ENCODE measurements around the gene ACSL3. TPM values are rescaled to one million over a fixed set of nuclear protein-coding genes. Genes with fewer than 3 reads are reported as not detected.

ACSL3 gene
- total RNA-seq, 2 donors from 2014 or later = 52.2 to 54.6 TPM

DNA sequence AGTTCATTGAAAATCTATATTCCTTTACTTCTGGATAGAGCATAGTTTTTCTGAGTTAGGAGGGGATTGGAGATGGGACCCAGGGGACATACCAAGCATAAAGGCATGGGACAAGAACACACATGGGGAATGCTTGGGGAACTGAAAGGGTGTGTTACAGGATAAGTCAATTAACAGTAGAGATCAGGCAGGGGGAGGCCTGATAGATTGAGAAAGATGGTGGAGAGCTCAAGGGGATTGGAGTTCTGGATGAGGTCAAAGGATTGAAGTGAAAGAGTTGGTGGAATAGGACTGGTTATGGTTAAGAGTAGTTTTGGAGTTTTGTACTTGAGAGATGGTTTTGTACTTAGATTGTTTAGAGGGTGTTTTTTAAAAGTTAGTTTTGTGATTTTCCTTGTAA is 16.1 kb downstream of the ACSL3 start:
- no peak for DNase-seq (ENCODE audit: low spot score)
- intact Hi-C loops (cut with DNase I) = no loop called here

GRCh38 chr2:222877556-222878300 is 16.9 kb downstream of the ACSL3 start:
- intact Hi-C loops (cut with DNase I) = no loop called here
- DNase-seq (ENCODE audit: low spot score) = no peak

DNA sequence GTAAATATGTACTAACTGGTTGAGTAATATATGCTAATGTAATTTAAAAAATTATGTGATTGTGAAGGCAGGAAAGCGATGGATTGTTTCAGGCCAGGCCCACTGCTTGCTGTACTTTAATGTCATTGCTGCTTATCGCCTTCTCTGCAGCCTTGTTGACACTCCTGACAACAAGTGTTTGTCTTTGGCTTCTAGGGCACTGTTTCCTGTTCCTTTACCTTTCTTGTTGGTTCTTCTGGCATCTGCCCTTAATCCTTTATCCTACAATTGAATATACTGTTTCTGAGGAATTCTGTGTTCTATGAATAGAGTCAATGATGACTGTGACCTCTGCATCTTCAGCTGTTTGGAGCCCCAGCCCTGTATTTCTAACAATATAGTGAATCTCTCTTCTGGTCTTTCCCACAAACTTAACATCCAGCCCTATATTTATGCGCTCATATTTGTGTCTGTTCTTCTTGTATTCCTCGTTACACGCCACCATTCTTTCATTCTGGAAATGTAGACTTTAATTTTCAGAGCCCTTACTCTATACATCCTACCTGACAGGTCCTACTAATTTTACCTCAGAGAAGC is 17.6 kb downstream of the ACSL3 start:
- DNase-seq (ENCODE audit: low spot score) = no peak
- intact Hi-C loops (cut with DNase I) = no loop called here

GRCh38 chr2:222878877-222879603 is 18.2 kb downstream of the ACSL3 start:
- intact Hi-C loops (cut with DNase I) = no loop called here
- no peak for DNase-seq (ENCODE audit: low spot score)

DNA sequence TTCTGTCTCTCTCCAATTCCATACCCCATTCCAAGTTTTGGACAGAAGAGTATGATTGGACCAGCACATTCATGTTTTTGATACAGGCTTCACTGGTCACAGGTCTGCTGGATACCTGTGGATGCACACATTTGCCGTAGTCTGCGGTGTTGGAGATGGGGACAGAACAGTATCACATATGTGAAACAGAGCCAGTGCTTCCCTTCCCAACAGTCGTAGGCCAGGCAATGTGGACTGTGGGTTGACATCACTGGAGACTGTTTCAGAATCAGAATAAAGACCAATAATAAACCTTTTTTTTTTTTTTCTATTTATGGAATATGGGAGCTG is 18.7 kb downstream of the ACSL3 start:
- intact Hi-C loops (cut with DNase I) = no loop called here

GRCh38 chr2:222882484-222882928 is 21.7 kb downstream of the ACSL3 start:
- no peak for DNase-seq (ENCODE audit: low spot score)
- intact Hi-C loops (cut with DNase I) = no loop called here

More for the DNA sequence above, 18.7 kb downstream of the ACSL3 start:
- no peak for DNase-seq (ENCODE audit: low spot score)

DNA sequence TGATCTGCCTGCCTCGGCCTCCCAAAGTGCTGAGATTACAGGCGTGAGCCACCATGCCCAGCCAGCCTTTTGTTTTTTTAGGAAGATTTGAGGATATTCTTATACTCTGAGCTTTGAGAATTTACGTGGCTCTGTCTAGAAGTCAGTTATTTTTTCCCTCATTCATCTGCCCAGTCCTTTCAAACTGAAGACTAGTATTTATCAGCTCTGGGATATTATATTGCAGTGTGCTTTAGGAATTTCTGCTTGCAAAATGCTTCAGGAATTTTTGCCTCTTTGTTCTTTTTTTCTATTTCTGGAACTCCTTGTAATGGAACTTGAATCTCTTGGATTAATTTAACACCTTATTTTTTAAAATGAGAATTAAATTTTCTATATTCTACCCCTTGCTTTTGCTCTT is 22.6 kb downstream of the ACSL3 start:
- DNase-seq (ENCODE audit: low spot score) = no peak
- intact Hi-C loops (cut with DNase I) = no loop called here

DNA sequence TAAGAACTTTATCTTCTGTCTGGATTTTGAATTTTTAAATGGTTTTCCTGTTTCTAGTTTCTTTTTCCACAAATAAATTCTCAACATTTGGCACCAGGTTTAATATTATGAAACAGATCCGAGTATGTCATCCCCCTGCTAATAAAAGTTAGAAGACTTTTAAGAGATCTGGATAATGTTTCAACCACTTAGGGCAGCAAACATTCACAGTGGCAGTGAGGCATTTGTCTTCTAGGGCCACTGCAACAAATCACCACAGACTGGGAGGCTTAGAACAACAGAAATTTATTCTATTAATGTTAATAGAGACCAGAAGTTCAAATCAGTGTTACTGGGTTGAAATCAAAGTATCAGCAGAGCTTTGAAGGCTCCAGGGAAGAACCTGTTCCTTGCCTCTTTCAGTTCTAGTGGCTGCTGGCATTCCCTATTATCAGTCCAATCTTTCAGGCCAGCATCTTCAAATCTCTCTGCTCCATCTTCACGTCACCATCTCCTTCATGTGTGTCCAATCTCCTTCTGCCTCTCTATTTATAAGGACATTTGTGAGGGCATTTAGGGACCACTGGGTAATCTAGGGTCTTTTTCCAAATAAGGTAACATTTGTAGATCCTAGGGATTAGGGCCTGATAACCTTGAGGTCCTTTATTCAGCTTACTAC is 23.4 kb downstream of the ACSL3 start:
- intact Hi-C loops (cut with DNase I) = no loop called here
- no peak for DNase-seq (ENCODE audit: low spot score)

DNA sequence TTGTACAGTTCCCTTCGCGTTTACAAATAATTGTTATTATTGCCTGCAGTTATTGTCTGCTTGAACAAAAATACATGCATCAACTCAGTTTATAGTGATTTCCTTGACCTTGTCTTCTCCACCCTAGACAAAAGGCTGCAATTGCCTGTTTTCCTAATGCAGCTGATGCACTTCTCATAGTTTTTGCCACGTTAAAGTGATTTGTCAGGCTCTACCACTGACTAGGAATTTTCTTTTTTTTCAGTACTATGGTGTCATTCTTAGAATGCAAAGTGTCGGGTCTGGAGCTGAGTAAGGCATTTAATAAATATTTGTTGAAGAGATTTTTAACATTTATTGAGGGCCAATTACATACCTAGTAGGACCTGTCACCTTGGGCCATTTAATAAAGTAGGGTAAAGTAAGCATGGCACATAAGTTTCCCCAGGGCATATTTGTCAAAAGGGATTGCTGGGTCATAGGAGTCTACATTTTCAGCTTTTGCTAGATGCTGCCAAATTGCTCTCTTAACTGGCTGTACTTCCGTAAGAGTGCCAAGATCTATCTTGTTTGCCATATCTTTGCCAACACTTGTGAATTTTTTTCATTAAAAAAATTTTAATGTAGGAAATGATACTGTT is 24.1 kb downstream of the ACSL3 start:
- intact Hi-C loops (cut with DNase I) = no loop called here
- no peak for DNase-seq (ENCODE audit: low spot score)

GRCh38 chr2:222887124-222887523 is 26.3 kb downstream of the ACSL3 start:
- intact Hi-C loops (cut with DNase I) = no loop called here
- DNase-seq (ENCODE audit: low spot score) = no peak

GRCh38 chr2:222888716-222889115 is 27.9 kb downstream of the ACSL3 start:
- intact Hi-C loops (cut with DNase I) = no loop called here

GRCh38 chr2:222891890-222892289 is 31.1 kb downstream of the ACSL3 start:
- DNase-seq (ENCODE audit: low spot score) = no peak
- intact Hi-C loops (cut with DNase I) = no loop called here

More at GRCh38 chr2:222888716-222889115, 27.9 kb downstream of the ACSL3 start:
- DNase-seq (ENCODE audit: low spot score) = no peak

DNA sequence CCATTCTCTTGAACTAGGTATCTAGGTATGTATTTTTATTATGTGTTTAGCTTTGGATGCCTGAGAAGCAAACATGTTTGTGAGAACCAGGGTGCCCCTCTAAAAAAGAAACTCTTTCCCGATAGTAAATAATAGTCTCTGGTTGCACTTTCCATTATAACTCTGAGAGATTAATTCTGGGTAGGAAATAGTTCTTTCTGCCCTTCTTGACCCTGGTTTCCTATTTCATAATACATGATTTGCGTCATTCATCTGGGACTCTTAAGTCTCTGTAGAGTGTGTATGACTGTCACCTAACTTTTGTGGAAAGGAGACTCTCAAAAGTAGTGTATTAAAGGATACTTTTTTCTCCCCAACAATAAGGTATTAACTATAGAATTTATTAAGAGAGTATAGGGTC is 31.5 kb downstream of the ACSL3 start:
- intact Hi-C loops (cut with DNase I) = no loop called here
- DNase-seq (ENCODE audit: low spot score) = no peak

DNA sequence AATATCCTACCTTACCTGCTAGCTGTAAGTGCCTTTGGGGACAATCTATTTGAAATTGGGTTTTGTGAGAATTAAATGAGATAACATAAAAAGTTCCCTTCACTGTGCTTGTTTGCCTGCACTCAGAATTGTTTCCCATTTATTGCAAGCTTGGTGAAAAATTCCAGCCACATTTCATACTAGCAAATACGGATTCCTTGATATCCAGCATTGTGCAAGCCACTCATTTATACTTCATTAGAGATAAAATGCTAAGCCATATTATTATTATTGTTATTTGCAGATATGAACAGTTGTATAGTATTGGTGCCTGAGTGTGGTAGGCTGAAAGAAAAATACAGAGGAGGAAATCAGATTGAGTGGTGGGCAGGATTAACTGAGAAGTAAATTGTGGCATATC is 31.9 kb downstream of the ACSL3 start:
- no peak for DNase-seq (ENCODE audit: low spot score)
- intact Hi-C loops (cut with DNase I) = no loop called here

DNA sequence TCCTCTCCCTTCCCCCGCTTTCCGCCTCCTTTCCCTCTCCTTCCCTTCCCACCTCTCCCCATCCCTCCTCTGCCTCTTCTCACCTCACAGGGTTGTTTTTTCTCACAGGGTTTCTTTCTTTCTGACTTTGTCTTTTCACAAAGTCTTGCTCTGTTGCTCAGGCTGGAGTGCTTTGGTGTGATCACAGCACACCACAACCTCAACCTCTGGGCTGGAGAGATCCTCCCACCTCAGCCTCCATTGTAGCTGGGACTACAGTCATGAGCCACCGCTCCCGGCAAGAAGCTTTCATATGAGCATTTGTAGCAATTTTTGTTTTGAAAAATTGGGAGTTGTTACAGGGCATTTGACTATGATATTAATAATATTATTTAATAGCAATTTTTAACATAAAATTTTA is 32.9 kb downstream of the ACSL3 start:
- intact Hi-C loops (cut with DNase I) = no loop called here

DNA sequence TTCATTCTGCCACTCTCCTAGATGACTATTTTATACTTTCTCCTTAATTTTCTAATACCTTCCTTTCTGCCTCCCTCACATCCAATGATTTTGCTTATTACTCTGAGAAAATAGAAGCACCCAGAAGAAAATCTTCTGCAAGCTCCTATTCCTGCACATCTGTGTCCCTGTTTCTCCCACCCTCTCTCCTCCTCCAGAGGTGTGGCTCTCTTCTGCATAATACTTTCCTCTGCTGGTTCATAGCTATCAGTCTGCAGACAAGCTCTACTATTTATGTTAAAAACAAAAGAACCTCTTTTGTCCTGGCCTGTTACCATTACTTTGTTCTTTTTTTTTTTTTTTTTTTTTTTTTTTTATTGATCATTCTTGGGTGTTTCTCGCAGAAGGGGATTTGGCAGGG is 34.3 kb downstream of the ACSL3 start:
- no peak for DNase-seq (ENCODE audit: low spot score)

More for the DNA sequence above, 32.9 kb downstream of the ACSL3 start:
- DNase-seq (ENCODE audit: low spot score) = no peak

DNA sequence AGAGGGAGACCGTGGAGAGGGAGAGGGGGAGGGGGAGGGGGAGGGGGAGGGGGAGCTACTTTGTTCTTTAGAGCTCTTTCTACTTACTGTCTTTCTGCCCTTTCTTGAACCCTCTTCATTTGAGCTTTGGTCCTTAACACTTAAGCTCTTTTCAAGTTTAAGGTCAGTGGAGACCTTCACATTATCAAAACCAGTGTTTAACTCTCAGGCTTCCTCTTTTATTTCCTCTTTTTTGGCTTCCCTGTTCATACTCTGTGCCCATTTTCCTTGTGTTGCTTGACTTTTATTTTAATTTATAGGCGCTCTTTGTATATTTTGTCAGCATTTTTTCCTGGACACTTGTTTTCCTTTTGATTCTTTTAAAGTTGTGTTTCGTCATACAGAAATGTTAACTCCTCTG is 37.1 kb downstream of the ACSL3 start:
- intact Hi-C loops (cut with DNase I) = no loop called here
- DNase-seq (ENCODE audit: low spot score) = no peak

More for the DNA sequence above, 34.3 kb downstream of the ACSL3 start:
- intact Hi-C loops (cut with DNase I) = no loop called here

DNA sequence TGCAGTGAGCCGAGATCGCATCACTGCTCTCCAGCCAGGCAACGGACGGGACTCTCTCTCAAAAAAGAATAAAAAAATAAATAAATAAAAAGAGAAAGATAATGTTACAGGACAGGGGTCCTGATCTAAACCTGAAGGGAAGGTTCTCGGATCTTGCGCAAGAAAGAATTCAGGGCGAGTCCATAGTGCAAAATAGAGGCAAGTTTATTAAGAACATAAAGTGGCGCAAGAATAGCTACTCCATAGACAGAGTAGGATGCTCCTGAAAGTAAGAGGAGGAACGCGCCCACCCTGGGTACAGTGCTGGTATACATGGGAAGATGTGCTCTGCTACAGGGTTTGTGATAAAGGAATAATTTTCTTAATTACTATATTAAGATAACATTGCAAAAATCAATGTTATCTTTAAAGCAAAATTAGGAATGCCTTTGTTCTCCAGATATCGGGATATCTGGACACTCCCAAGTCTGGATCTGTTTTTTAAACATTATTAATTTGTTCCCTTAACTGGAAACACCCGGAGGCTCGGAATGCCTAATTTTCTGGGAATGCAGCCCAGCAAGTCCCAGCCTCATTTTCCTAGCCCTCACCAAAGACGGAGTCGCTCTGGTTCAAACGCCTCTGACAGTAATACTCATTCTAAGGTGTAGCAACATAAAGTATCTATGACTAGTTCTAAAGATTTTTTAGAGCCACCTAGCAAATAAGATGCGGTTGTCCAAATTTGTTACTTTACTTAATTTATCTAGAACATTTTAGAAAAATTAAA is 38.8 kb downstream of the ACSL3 start:
- no peak for DNase-seq (ENCODE audit: low spot score)
- intact Hi-C loops (cut with DNase I) = no loop called here

DNA sequence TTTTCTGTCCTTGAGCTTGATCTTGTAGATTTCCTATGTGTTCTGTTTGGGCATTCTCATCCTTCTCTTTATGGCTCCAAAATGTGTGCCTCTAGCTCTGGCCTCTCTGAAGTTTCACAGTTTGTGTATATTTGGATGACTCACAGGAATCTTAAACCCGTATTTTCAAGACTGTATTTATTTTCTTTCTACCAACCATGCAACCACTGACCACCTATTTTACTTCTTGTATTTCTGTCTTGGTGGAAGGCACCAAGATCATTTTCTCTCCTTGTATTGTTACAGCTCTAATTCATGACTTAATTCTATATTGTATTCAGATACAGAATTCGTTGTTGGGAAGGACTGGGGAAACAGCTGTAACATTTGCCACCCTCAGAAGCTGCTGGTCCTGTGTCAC is 39.5 kb downstream of the ACSL3 start:
- intact Hi-C loops (cut with DNase I) = no loop called here
- no peak for DNase-seq (ENCODE audit: low spot score)

All from posterior vena cava (tissue), 2 donors.